ENCODE results near the gene PRKN.

The PRKN gene

DNA sequence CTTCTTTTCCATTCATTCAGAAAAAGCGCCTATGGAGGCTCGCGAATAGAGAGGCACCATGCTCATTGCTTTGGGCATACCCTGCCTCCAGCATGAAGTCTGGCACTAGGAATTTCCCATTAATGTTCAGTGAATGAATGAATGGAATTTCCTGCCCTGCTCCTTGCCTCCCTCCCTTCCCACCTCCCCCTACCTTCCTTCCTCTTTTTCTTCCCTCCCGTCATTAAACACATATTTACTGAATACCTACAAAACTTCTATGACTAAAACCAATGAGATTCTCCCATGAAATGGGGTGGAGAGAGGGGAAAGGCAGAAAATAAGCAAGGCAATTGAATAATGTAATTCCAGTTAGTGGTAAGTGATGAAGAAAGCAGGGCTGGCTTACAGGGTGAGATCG is 1239.9 kb downstream of the PRKN start:
- DNase-seq (ENCODE audit: low read depth): no peak

DNA sequence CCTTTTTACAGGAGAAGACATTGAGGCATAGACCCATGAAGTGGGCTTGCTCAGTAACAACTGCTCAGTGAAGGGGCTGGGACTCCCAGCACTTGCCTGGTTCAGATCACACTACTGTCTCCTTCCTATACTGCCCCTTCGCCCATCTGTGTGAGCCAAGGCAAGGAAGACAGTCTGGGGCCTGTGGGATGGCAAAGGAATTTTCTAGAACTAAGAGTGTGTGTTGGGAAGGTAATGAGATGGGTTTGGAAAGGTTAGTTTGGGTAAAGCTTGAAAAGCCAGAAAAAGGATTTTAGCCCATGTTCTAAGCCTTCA is 1240.4 kb downstream of the PRKN start:
- no peak for DNase-seq (ENCODE audit: low read depth)

DNA sequence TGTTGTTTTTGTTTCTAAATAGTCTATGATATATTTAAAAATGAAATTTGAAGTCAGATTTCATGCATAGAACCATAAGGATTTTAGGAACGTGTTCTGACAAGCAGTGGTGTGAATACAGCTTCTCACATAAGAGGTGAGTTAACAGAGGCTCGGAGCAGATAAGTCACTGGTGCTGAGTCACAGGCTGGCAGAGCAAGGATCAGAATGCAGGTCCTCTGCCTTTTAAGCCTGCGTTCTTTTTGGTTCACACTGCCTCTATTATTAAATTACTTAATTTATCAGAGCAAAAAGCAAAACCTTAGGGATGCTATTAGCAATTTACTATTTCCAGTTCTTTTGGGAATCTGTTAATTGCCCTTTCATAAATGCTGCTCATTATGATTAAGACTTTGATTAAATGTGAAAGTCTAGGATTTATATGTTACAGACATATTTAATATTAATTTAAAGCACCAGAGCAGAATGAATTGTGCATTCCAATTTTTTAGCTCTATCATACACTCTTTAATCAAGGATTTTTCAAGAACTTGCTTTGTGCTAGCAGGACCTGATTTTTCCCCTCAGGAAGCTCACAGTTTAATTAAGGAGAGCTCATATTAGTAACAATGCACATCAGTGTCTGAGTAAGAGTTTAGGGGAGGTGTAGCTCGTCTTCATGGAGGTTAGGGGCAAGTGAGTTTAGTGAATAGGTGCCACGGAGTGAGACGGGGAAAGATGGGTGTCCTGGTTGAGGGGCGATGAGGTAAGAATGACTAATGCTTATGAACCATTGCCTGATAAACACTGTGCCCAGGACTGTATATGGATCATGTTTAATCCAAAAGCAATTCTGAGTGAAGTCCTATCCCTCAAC is 1241.0 kb downstream of the PRKN start:
- DNase-seq (ENCODE audit: low read depth): peak; percentile 39

DNA sequence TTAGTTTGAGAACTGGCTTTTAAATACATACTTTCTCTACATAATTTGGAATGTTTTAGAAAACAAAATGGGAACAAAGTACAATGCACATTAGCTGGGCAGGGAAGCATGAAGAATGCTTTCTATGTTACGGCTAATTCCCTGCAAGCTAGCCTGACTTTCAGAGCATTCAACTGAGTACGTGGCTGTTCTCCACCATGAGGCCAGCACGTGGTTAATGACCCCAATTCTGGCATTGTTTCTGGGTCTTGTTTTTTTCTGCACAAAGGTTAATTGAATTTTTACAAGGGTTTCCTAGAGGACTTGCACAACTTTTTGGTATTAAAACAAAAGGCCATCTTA is 1245.1 kb downstream of the PRKN start:
- DNase-seq (ENCODE audit: low read depth): no peak

DNA sequence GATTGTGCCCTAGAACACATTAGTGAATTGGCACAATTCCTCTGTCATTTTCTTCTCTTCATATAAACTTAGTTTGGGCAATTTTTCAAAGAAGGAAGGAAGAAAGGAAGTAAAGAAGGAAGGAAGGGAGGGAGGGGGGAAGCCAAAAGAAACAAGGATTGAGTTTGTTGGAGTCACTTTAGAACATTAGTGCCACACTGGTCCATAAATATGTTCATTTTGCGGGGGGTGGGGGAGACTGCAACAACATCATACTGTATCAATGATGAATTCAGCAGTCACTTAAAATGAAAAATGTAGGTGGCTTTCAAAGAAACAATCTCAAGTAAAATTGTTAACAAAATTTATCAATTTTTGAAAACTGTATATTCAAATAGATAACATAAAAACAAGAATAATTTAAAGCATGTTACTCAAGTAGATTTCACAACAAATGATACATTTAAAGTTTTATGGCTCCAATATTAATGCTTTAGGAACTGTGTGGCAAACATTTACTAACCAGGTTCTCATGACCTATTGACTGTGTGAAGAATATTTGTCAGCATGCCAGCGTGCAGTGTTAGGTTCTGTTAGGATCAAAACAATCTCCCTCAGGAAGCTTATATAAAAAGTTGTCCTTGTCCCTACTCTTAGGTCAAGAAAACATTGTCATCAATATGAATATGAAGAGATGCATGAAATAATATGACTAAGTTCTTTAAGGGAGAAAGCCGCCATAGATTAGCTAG is 1245.6 kb downstream of the PRKN start:
- DNase-seq (ENCODE audit: low read depth): peak; percentile 14

DNA sequence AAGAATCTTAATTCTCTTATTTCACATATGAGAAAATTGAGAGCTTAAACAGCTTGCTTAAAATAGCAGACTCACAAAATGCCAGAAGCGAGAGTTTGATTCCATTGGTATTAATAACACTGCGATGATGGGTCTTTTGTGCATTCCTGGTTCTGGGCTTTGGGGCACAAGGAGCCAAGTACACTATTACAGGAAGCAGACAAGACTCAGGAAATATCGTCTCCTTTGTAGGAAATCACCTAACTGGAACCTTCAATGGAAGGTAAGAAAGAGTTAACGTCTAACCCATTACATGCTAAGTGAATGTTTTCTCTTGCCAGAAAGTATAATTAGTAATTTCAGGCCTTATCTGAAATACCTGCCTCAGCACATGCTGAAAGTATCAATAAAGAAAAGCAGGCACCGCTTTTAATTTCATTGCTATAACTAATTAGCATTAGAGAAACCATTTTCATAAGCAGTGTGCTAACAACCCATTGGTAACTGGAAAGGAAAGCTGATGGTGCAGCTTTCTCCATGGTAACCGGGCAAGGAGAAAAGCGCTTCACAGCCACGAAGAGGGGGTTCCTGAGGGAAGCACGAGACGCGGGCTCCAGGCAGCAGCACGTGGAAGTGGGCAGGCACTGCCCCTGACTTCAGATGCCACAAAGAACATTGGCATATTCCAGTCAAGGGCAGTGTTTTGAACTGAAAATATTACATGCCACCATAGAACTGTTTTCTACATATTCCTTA is 1247.0 kb downstream of the PRKN start:
- DNase-seq (ENCODE audit: low read depth): no peak

DNA sequence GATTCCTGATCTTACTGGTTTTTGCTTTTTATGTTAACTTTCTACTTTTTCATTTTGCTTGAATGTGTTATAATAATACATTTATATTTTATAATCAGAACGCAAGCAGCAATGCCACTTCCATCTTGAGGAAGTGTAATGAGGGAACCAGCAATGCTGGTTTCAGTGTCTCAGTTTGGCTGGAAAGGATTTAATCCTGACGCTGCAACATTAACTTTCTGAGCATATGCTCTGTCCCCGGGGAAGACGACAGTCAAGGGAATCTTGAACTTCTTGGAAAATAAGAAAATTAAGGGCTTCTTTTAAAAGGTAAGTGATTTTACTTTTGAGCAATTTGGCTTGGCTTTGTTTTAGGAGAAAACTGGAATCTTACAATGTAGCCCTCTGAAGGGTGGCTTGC is 1248.2 kb downstream of the PRKN start:
- no peak for DNase-seq (ENCODE audit: low read depth)

DNA sequence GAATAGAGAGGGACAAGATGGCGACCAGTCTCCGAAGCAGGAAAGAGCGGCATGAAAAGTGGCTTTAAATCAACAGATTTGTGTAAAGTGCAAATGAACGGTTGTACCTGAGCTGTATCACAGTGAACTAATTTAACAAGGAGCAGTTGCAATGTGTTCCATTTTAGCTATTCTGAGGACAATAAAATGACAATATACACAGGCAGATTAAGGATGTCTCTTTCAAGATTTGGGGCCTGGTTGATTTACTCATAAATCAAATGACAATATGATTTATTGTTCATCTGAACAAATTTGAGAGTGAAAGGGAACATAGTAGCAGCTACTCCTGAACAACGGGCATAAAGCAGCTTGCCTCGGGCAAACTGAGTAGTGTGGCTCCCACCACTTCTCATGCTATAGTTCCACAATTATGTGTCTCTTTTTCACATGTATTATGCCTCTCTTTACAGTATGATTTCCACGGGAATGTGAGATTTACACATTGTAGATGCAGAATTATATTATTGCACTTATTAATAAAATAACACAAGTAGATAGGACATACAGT is 1249.6 kb downstream of the PRKN start:
- no peak for DNase-seq (ENCODE audit: low read depth)

DNA sequence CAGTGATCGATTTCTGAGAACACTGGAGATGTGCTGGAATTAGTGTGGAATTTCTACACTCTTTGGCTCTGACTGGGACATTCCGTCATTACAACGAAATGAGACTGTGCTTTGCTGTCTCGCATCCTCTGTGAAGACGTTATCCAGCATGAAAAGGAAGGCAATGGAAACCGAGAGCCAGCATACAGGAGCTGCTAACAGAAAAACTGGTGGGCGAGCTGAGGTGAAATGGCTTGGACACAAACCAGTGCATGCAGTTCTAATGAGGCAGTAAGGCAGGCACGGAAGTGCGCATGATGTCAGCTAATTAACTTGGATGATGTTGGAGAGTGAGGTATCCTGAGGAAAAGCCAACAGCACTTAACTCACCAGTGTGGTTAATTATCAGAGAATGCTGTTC is 1250.9 kb downstream of the PRKN start:
- DNase-seq (ENCODE audit: low read depth): peak; percentile 20

DNA sequence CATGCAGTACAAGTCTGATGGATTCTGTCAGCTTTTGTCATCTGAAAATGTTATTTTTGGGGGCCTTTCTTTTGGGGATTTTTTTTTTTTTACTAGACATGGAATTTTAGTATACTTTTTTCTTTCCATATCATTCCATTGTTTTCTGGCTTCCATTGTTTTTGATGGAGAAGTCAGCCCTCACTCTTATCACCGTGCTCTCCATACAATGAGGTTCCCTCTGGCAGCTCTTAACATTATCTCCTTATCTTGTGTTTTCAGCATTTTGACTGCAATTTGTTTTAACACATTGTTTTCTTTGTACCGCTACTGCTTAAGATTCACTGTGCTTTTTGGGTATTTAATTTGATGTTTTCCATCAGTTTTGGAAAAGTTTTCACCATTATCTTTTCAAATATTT is 1262.2 kb downstream of the PRKN start:
- DNase-seq (ENCODE audit: low read depth): no peak

DNA sequence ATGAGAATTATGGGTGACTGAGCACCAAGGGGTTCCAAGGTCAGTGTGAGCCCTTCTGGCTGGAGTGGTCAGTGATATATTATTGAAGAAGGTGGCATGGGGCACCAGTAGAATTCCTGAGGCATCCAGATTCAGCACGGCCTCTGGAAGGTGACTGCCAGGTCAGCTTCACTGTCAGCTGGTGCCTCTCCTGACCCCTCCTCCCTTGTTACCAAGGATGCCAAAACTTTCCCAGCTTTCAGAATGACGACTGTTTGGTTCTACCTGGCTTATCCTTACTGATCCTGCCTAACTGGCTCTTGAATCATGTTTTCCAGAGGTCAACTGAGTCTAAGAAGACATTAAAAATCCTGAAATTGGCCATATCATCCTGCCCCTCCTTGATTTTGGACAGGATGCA is 1264.5 kb downstream of the PRKN start:
- no peak for DNase-seq (ENCODE audit: low read depth)

DNA sequence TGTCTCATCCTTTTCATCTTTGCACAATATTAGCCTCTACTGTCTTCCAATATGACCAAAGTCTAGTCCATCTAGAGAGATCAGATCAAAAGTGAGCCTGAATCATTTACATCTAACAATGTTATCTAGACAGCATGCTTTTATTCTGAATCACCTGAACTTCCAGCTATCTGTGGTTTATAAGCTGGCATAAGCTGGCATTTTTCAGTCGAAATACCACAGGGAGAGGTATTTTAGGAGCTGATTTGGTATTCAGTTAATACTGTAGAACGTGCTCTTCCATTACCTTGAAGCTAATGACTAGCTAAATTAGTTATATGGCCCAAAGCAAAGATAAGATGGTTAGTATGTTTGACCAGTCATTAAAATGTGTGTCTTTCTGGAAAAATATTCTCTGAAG is 1265.4 kb downstream of the PRKN start:
- DNase-seq (ENCODE audit: low read depth): no peak

DNA sequence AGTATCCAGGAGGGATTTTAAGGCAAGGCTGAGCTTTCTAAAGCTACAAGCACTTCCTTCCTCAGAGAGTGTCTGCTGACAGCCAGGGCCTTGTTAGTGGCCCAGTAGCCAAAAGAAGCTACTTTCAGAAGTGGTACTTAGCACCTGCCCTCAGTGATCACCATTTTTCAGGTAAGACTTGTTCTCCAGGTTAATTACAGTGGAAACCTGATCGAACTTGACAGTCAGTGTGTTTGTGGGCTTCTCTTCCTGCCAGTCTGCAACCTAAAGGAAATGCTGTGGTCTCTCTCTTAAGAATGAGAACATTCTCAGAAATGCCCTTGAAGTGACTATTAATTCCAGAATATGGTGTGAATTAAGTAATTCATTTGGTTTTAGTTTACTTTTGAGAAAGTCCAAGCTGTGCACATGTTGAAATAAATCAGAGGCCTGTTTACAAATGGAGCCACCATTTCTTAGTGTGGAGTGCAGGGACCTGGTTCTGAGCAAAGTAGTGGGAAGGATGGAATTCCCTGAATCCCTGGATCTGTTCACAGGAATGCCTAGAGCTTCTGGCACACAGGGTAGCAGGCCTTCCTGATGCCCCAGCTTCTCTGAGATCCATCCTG is 1268.5 kb downstream of the PRKN start:
- DNase-seq (ENCODE audit: low read depth): no peak

DNA sequence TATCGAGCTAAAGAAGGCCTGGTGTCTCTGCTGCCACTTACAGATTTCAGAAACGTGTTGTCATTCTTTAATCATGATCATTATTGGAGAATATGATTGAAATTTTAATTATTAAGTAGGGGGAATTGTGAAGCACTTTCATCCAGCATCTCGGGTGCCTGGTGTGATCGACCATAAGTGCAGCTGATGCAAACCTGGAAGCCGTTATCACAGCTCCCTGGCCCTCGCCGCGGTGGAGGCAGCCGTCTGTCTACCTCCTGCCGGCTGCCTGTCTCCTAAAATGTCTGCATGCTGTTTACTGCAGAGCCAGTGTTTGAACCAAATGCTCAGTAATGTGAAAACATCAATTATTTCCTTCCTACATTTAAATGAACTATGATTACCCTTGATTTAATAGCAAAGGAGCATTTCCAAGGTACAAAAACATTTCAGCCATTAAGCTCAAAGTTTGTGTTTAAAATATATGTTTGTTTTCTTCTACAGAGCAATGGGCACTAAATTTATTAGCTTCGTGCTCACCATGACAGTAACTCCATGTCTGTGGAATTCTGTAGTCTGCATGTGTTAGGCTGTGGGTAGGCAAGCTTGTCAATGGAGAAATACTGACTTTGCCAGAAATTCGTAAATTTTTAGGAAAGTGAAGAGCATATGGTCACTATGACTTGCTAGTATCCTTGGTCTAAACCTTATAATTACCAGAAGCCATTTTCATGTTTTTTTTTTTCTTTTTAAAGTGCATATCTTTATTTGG is 1269.2 kb downstream of the PRKN start:
- DNase-seq (ENCODE audit: low read depth): no peak

DNA sequence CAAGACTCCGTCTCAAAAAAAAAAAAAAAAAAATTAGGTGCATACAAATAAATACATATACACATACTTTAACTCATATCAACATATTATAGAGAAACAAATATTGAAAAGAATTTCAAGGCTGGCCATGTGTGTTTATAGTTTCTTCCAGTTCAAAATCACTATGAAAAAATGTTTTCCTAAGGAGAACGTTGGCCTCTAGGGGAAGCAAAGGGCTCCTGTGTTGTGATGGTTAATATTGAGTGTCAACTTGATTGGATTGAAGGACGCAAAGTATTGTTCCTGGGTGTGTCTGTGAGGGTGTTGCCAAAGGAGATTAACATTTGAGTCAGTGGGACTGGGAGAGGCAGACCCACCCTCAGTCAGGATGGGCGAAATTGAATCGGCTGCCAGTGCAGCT is 1271.7 kb downstream of the PRKN start:
- DNase-seq (ENCODE audit: low read depth): no peak

DNA sequence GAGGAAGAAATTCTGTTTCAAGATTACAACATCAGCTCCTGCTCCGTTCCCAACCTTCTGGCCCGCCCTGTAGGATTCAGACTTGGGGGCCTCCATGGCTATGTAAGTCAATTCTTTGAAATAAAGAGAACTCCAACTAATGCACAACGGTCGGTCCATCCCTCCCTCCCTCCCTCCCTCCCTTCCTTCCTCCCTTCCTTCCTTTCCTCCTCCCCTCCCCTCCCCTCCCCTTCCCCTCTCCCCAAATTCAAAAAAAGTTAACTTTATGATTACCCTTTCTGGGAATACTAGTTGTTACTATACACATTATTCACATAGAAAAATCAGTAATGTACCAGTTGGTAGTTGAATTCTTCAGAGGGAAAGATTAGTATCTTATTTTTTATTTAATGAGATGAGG is 1274.0 kb downstream of the PRKN start:
- DNase-seq (ENCODE audit: low read depth): no peak

DNA sequence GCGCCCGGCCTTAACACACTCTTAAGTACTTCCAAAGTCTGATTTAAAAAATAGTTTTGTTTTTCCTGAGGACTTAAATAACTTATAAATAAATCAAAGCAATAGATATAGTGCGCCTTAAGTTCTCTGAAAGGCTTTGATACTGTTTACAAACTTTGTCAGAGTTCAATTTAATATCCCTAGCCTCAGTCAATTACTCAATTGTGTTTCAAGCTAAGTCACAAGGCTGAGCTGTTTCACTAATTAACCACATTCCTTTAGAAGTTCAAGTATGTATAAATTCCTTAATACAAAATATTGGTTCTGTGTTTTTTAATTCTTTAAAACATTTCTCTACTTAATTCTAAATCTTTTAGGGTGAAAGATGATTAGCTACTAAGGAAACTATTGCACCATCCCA is 1275.3 kb downstream of the PRKN start:
- no peak for DNase-seq (ENCODE audit: low read depth)

DNA sequence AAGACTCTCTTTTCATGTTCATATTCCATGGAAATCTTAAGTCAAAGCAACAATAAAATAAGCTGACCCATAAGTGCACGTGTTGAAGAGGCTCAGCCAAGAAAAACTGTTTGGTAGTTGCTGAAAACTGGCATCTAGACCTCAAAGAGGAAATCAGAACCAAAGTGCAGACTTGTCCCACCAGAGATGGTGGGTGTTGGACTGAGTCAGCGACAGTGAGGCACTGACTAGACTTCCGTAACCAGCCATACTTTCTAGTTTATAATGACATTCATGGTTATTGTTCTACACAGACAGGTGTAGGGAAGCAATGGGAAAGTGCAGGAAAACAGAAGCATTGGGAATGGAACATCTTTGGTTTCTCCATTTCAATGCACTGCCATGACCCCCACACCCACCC is 1278.0 kb downstream of the PRKN start:
- DNase-seq (ENCODE audit: low read depth): no peak

DNA sequence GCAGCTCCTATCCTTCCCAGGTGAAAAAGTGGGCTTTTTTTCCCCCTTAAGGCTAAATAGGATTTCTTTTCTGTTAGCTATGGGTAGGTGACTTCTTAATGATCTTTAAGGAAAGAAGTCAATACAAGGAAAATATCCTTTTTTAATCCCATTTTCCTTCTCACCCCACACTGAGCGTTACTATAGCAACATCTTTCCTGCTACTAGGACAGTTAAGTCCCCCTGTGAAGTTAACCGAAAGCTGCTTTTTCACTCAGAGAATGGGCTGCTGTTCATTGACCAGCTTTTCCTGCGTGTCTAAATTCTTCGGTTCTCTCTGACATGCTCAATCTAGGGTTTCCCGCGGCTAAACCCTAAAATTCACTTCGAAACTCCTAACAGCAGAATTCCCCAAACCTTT is 1280.6 kb downstream of the PRKN start:
- DNase-seq (ENCODE audit: low read depth): no peak

DNA sequence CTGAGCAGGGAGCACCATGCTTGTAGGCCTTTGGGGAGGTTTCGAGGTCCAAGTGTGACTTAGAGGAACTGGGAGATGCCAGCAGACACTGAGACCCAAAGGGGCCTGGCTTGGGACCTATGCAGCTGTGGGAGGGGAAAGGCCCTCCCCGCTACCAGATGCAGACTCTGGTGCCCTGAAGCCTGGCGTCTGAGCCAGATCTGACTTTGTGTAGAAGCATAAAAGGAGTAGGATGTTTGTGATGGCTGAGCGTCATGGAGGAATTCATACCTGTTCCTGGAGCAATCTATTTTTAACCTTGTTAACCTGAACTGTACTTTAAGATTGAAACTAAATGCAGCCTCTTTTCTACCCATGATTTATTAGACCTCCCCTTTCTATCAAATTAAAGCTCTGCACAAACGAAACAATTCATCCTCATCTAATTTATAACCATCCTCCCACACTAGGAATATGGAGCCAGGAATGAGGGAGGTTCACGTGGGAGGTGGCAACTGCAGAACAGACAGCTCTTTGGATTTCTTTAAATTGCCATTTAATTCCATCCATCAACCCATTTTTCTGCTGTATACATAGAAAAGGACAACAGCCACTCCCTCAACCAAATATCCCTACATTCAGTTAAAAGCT is 1281.2 kb downstream of the PRKN start:
- no peak for DNase-seq (ENCODE audit: low read depth)

All from iris pigment epithelial cell (primary cell).